ENCODE results near the gene PDE4DIP.
"Not testable (repeated sequence)": the region's sequence is repeated elsewhere in the genome, so short reads cannot be mapped to it uniquely, and the experiment has no call there.

Gene PDE4DIP

GRCh38 chr1:148853363-148853762 is 9.1 kb downstream of the PDE4DIP start:
- not testable (repeated sequence) for H3K27me3 Mint-ChIP-seq; H3K36me3 Mint-ChIP-seq; ATAC-seq (ENCODE audit: low read depth); H3K4me3 Mint-ChIP-seq; H3K27ac Mint-ChIP-seq; DNase-seq (ENCODE audit: low spot score in 2 of 2); H3K4me1 Mint-ChIP-seq; H3K9me3 Mint-ChIP-seq

GRCh38 chr1:148854063-148854462 is 9.8 kb downstream of the PDE4DIP start:
- H3K36me3 Mint-ChIP-seq; H3K4me3 Mint-ChIP-seq; DNase-seq (ENCODE audit: low spot score in 2 of 2); H3K9me3 Mint-ChIP-seq; H3K27ac Mint-ChIP-seq; H3K4me1 Mint-ChIP-seq; H3K27me3 Mint-ChIP-seq: not testable (repeated sequence)
- ATAC-seq (ENCODE audit: low read depth) = peak; percentile 69

- H3K36me3 Mint-ChIP-seq = not testable (repeated sequence)
Measured at GRCh38 chr1:148855367-148855766, 11.1 kb downstream of the PDE4DIP start.

GRCh38 chr1:148860049-148860448 is 15.8 kb downstream of the PDE4DIP start:
- H3K4me3 Mint-ChIP-seq; H3K36me3 Mint-ChIP-seq; H3K27ac Mint-ChIP-seq; H3K9me3 Mint-ChIP-seq; ATAC-seq (ENCODE audit: low read depth); DNase-seq (ENCODE audit: low spot score in 2 of 2); H3K4me1 Mint-ChIP-seq; H3K27me3 Mint-ChIP-seq: not testable (repeated sequence)

More at GRCh38 chr1:148855367-148855766, 11.1 kb downstream of the PDE4DIP start:
- not testable (repeated sequence) for H3K27me3 Mint-ChIP-seq; H3K4me3 Mint-ChIP-seq; H3K27ac Mint-ChIP-seq; H3K4me1 Mint-ChIP-seq; H3K9me3 Mint-ChIP-seq; DNase-seq (ENCODE audit: low spot score in 2 of 2); ATAC-seq (ENCODE audit: low read depth)

GRCh38 chr1:148860579-148861259 is 16.5 kb downstream of the PDE4DIP start:
- not testable (repeated sequence) for H3K36me3 Mint-ChIP-seq; H3K27me3 Mint-ChIP-seq; ATAC-seq (ENCODE audit: low read depth); H3K4me3 Mint-ChIP-seq; H3K27ac Mint-ChIP-seq; DNase-seq (ENCODE audit: low spot score in 2 of 2); H3K9me3 Mint-ChIP-seq; H3K4me1 Mint-ChIP-seq

- not testable (repeated sequence) for H3K9me3 Mint-ChIP-seq; H3K36me3 Mint-ChIP-seq; H3K4me1 Mint-ChIP-seq; H3K27ac Mint-ChIP-seq; ATAC-seq (ENCODE audit: low read depth); DNase-seq (ENCODE audit: low spot score in 2 of 2); H3K4me3 Mint-ChIP-seq; H3K27me3 Mint-ChIP-seq
Measured at GRCh38 chr1:148862590-148862989, 18.4 kb downstream of the PDE4DIP start.

- ATAC-seq (ENCODE audit: low read depth); DNase-seq (ENCODE audit: low spot score in 2 of 2); H3K36me3 Mint-ChIP-seq: not testable (repeated sequence)
Measured at GRCh38 chr1:148868924-148869633, 24.9 kb downstream of the PDE4DIP start.

GRCh38 chr1:148869634-148869961 is 25.4 kb downstream of the PDE4DIP start:
- peak; percentile 42 for ATAC-seq (ENCODE audit: low read depth)
- not testable (repeated sequence) for H3K9me3 Mint-ChIP-seq; H3K27ac Mint-ChIP-seq; DNase-seq (ENCODE audit: low spot score in 2 of 2); H3K4me1 Mint-ChIP-seq; H3K36me3 Mint-ChIP-seq; H3K4me3 Mint-ChIP-seq; H3K27me3 Mint-ChIP-seq

More at GRCh38 chr1:148868924-148869633, 24.9 kb downstream of the PDE4DIP start:
- not testable (repeated sequence) for H3K9me3 Mint-ChIP-seq, H3K4me3 Mint-ChIP-seq, H3K4me1 Mint-ChIP-seq, H3K27ac Mint-ChIP-seq, H3K27me3 Mint-ChIP-seq

- H3K4me3 Mint-ChIP-seq; H3K27me3 Mint-ChIP-seq; DNase-seq (ENCODE audit: low spot score in 2 of 2); H3K27ac Mint-ChIP-seq; H3K4me1 Mint-ChIP-seq; ATAC-seq (ENCODE audit: low read depth); H3K9me3 Mint-ChIP-seq; H3K36me3 Mint-ChIP-seq: not testable (repeated sequence)
Measured at GRCh38 chr1:148874408-148875388, 30.5 kb downstream of the PDE4DIP start.

GRCh38 chr1:148879812-148880416 is 35.7 kb downstream of the PDE4DIP start:
- not testable (repeated sequence) for ATAC-seq (ENCODE audit: low read depth); H3K27ac Mint-ChIP-seq; H3K4me1 Mint-ChIP-seq; H3K4me3 Mint-ChIP-seq; DNase-seq (ENCODE audit: low spot score in 2 of 2); H3K27me3 Mint-ChIP-seq; H3K36me3 Mint-ChIP-seq; H3K9me3 Mint-ChIP-seq

- not testable (repeated sequence) for H3K27ac Mint-ChIP-seq; H3K36me3 Mint-ChIP-seq; ATAC-seq (ENCODE audit: low read depth); H3K4me1 Mint-ChIP-seq; H3K9me3 Mint-ChIP-seq; DNase-seq (ENCODE audit: low spot score in 2 of 2); H3K4me3 Mint-ChIP-seq; H3K27me3 Mint-ChIP-seq
Measured at GRCh38 chr1:148881261-148881660, 37.0 kb downstream of the PDE4DIP start.

- H3K27ac Mint-ChIP-seq; H3K36me3 Mint-ChIP-seq; H3K4me3 Mint-ChIP-seq; H3K4me1 Mint-ChIP-seq; H3K9me3 Mint-ChIP-seq; H3K27me3 Mint-ChIP-seq; DNase-seq (ENCODE audit: low spot score in 2 of 2): not testable (repeated sequence)
- peak; percentile 69 for ATAC-seq (ENCODE audit: low read depth)
Measured at GRCh38 chr1:148885219-148885618, 41.0 kb downstream of the PDE4DIP start.

GRCh38 chr1:148886293-148886692 is 42.1 kb downstream of the PDE4DIP start:
- H3K4me1 Mint-ChIP-seq; DNase-seq (ENCODE audit: low spot score in 2 of 2); H3K4me3 Mint-ChIP-seq; H3K9me3 Mint-ChIP-seq; H3K27me3 Mint-ChIP-seq; H3K36me3 Mint-ChIP-seq; H3K27ac Mint-ChIP-seq; ATAC-seq (ENCODE audit: low read depth): not testable (repeated sequence)

- H3K4me3 Mint-ChIP-seq; H3K27me3 Mint-ChIP-seq; H3K27ac Mint-ChIP-seq; H3K36me3 Mint-ChIP-seq; H3K4me1 Mint-ChIP-seq; ATAC-seq (ENCODE audit: low read depth); H3K9me3 Mint-ChIP-seq; DNase-seq (ENCODE audit: low spot score in 2 of 2): not testable (repeated sequence)
Measured at GRCh38 chr1:148888597-148888996, 44.4 kb downstream of the PDE4DIP start.
